ENCODE results near the gene TRPV3. TPM values are rescaled to one million over a fixed set of nuclear protein-coding genes. Genes with fewer than 3 reads are reported as not detected.

TRPV3 gene
- total RNA-seq, 3 donors from 2014 or later (not counting 1 experiment from before 2014, with no cell fraction given), result 5.6 to 10.3 (median 7.6) TPM

DNA sequence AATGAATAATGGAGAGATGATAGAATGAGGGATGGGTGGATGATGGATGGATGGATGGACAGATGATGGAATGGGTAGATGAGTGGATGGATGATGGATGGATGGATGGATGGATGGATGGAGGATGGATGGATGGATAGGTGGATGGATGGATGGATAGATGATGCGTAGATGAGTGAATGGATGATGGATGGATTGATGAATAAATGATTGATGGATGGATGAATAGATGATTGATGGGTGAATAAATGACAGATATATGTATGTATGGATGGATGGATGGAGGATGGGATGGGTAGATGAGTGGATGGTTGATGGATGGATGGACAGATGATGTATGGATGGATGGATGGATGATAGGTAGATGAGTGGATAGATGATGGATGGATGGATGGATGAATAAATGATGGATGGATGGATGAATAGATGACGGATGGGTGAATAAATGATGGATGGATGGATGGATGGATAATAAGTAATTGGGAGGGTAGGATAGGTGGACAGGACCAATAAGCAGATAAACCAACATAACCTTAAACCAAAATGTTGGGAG, 7.9 kb downstream of the TRPV3 start:
- DNase-seq (no peak), ATAC-seq (no peak)
- 97% methylated on average over 2 of the region's 2 CpGs for WGBS (ENCODE audit: insufficient coverage)
- H3K27me3 Mint-ChIP-seq (ENCODE audit: low read depth in 2 of 2), result peaks cover 0 to 6% of the 10 kb centered on the region in 2 donors
- Histone ChIP-seq H3K4me3 (ENCODE audit: low read length) (no peak overlapping the region), H3K36me3 (ENCODE audit: control insufficient read depth, insufficient read depth, low read length) (no peaks in the 10 kb centered on the region), H3K4me1 (ENCODE audit: control insufficient read depth, insufficient read depth, low read length) (no peaks in the 10 kb centered on the region), H3K27me3 (ENCODE audit: control insufficient read depth, insufficient read depth, low read length) (no peaks in the 10 kb centered on the region), H3K9me3 (ENCODE audit: control insufficient read depth, insufficient read depth, low read length) (no peaks in the 10 kb centered on the region), H3K27ac (ENCODE audit: low read length) (no peak overlapping the region)
- H3K4me1 Mint-ChIP-seq, result no peaks in the 10 kb centered on the region
- H3K4me3 Mint-ChIP-seq, result no peak overlapping the region
- intact Hi-C loops (cut with micrococcal nuclease), result no loop called here
- H3K9me3 Mint-ChIP-seq, result peaks cover 0 to 6% of the 10 kb centered on the region in 2 donors
- no peaks in the 10 kb centered on the region for H3K36me3 Mint-ChIP-seq
- no peak overlapping the region for H3K27ac Mint-ChIP-seq
- TF ChIP-seq, protein P1, sequence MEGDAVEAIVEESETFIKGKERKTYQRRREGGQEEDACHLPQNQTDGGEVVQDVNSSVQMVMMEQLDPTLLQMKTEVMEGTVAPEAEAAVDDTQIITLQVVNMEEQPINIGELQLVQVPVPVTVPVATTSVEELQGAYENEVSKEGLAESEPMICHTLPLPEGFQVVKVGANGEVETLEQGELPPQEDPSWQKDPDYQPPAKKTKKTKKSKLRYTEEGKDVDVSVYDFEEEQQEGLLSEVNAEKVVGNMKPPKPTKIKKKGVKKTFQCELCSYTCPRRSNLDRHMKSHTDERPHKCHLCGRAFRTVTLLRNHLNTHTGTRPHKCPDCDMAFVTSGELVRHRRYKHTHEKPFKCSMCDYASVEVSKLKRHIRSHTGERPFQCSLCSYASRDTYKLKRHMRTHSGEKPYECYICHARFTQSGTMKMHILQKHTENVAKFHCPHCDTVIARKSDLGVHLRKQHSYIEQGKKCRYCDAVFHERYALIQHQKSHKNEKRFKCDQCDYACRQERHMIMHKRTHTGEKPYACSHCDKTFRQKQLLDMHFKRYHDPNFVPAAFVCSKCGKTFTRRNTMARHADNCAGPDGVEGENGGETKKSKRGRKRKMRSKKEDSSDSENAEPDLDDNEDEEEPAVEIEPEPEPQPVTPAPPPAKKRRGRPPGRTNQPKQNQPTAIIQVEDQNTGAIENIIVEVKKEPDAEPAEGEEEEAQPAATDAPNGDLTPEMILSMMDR (IDR thresholded peaks at IDR 0.05), result no peak

DNA sequence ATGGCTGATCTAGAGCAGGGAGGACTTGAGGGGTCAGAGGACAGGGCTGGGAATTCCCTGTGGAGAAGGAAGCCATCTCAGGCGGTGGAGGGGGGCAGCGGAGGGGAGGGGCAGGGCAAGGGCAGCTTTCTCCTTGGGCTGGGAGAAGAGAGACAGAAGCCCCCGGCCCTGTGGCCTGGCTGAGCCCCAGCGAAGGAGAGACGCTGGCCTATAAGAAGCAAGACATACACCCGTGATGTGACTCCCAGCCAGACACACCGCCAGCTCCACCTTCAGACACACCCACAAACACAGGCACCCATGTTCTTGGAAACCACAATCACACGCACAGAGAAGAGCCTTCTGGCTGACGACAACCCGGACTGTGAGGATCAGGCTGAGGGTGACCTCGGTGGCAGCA, 10.0 kb downstream of the TRPV3 start:
- 72% methylated on average over 11 of the region's 11 CpGs for WGBS (ENCODE audit: insufficient coverage)
- Histone ChIP-seq H3K27ac (ENCODE audit: low read length) (no peak overlapping the region), H3K4me3 (ENCODE audit: low read length) (no peak overlapping the region), H3K9me3 (ENCODE audit: control insufficient read depth, insufficient read depth, low read length) (no peaks in the 10 kb centered on the region), H3K4me1 (ENCODE audit: control insufficient read depth, insufficient read depth, low read length) (no peaks in the 10 kb centered on the region), H3K36me3 (ENCODE audit: control insufficient read depth, insufficient read depth, low read length) (no peaks in the 10 kb centered on the region), H3K27me3 (ENCODE audit: control insufficient read depth, insufficient read depth, low read length) (no peaks in the 10 kb centered on the region)
- TF ChIP-seq, protein P1 (IDR thresholded peaks at IDR 0.05), result no peak
- Mint-ChIP-seq H3K9me3 (peaks cover 0 to 6% of the 10 kb centered on the region in 2 donors), H3K4me3 (no peak overlapping the region), H3K27me3 (ENCODE audit: low read depth in 2 of 2) (peaks cover 0 to 3% of the 10 kb centered on the region in 2 donors), H3K4me1 (no peaks in the 10 kb centered on the region), H3K27ac (no peak overlapping the region), H3K36me3 (no peaks in the 10 kb centered on the region)
- DNase-seq (no peak), ATAC-seq (no peak)
- intact Hi-C loops (cut with micrococcal nuclease), result no loop called here

GRCh38 chr17:3546997-3547396, 10.6 kb downstream of the TRPV3 start:
- H3K27me3 Mint-ChIP-seq (ENCODE audit: low read depth in 2 of 2), result peaks cover 0 to 3% of the 10 kb centered on the region in 2 donors
- no peak for DNase-seq
- H3K4me1 Mint-ChIP-seq, result no peaks in the 10 kb centered on the region
- ATAC-seq, result no peak
- peaks cover 0 to 6% of the 10 kb centered on the region in 2 donors for H3K9me3 Mint-ChIP-seq
- WGBS (ENCODE audit: insufficient coverage), result 94% methylated on average over 7 of the region's 8 CpGs
- no peak overlapping the region for H3K27ac Mint-ChIP-seq
- no peak overlapping the region for H3K27ac ChIP-seq (ENCODE audit: low read length)
- TF ChIP-seq, protein P1 (IDR thresholded peaks at IDR 0.05), result no peak
- H3K36me3 ChIP-seq (ENCODE audit: control insufficient read depth, insufficient read depth, low read length), result no peaks in the 10 kb centered on the region
- no peaks in the 10 kb centered on the region for H3K36me3 Mint-ChIP-seq
- no peaks in the 10 kb centered on the region for H3K27me3 ChIP-seq (ENCODE audit: control insufficient read depth, insufficient read depth, low read length)
- H3K4me3 Mint-ChIP-seq, result no peak overlapping the region
- no peak overlapping the region for H3K4me3 ChIP-seq (ENCODE audit: low read length)
- no peaks in the 10 kb centered on the region for H3K4me1 ChIP-seq (ENCODE audit: control insufficient read depth, insufficient read depth, low read length)
- intact Hi-C loops (cut with micrococcal nuclease), result no loop called here
- H3K9me3 ChIP-seq (ENCODE audit: control insufficient read depth, insufficient read depth, low read length), result no peaks in the 10 kb centered on the region

- intact Hi-C loops (cut with micrococcal nuclease), result no loop called here
Observed at GRCh38 chr17:3546521-3546920, 11.1 kb downstream of the TRPV3 start.

More at GRCh38 chr17:3546521-3546920, 11.1 kb downstream of the TRPV3 start:
- 94% methylated on average over 4 of the region's 5 CpGs for WGBS (ENCODE audit: insufficient coverage)
- Histone ChIP-seq H3K4me3 (ENCODE audit: low read length) (no peak overlapping the region), H3K4me1 (ENCODE audit: control insufficient read depth, insufficient read depth, low read length) (no peaks in the 10 kb centered on the region), H3K36me3 (ENCODE audit: control insufficient read depth, insufficient read depth, low read length) (no peaks in the 10 kb centered on the region), H3K27me3 (ENCODE audit: control insufficient read depth, insufficient read depth, low read length) (no peaks in the 10 kb centered on the region), H3K9me3 (ENCODE audit: control insufficient read depth, insufficient read depth, low read length) (no peaks in the 10 kb centered on the region), H3K27ac (ENCODE audit: low read length) (no peak overlapping the region)
- H3K9me3 Mint-ChIP-seq, result peaks cover 0 to 6% of the 10 kb centered on the region in 2 donors
- no peak for DNase-seq
- no peaks in the 10 kb centered on the region for H3K4me1 Mint-ChIP-seq
- TF ChIP-seq, protein P1 (IDR thresholded peaks at IDR 0.05), result no peak
- no peak for ATAC-seq
- H3K4me3 Mint-ChIP-seq, result no peak overlapping the region
- H3K27ac Mint-ChIP-seq, result no peak overlapping the region
- no peaks in the 10 kb centered on the region for H3K36me3 Mint-ChIP-seq
- peaks cover 0 to 3% of the 10 kb centered on the region in 2 donors for H3K27me3 Mint-ChIP-seq (ENCODE audit: low read depth in 2 of 2)

All from natural killer cell (primary cell).